Superior temporal gyrus (tissue), 1 donor: Measurements from ENCODE around the gene DMPK.
"Not testable (repeated sequence)": the region's sequence is repeated elsewhere in the genome, so short reads cannot be mapped to it uniquely, and the experiment has no call there.

Experiments used
- DNase-seq: peaks from one replicate; pipeline ENCODE4 v3.0.0-alpha.2; 2016; ENCODE audit errors: extremely low spot score

DMPK gene

DNA sequence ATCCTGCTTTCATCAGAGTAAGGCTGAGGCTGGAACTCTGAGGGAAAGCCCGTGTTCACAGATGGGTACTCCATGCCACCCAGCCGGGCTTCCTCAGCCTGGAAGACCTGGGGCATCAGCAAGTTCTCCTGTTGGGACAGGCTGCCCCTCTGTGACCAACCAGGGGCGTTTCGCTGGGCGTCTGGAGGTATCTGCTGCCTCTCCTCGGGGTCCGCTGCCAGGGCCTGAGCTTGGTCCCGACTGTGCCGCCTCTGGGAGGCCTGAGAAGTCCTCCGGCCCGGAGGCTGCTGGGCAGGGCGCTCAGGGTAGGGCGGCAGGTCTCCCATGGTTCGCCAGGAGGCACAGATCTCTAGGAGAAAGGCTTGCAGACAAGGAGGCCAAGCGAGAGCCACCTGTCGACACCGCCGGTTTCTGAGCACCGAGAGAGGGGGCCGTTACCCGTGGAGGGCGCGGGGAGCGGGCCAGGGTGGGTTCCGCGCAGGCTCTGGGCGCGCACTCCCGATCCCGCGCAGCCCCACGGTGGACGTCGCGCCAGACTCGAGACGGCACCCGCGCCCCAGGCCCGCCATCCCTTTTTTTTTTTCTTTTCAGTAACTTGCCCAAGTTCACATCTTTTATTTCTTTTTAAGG is 32.7 kb upstream of the DMPK start, which contains the start of gene RSPH6A:
Gene RSPH6A (minus strand): TSS at position 458 of the 630 bp plus-strand sequence. CDS start 132 bp downstream, at position 326.
- DNase-seq: no peak

DNA sequence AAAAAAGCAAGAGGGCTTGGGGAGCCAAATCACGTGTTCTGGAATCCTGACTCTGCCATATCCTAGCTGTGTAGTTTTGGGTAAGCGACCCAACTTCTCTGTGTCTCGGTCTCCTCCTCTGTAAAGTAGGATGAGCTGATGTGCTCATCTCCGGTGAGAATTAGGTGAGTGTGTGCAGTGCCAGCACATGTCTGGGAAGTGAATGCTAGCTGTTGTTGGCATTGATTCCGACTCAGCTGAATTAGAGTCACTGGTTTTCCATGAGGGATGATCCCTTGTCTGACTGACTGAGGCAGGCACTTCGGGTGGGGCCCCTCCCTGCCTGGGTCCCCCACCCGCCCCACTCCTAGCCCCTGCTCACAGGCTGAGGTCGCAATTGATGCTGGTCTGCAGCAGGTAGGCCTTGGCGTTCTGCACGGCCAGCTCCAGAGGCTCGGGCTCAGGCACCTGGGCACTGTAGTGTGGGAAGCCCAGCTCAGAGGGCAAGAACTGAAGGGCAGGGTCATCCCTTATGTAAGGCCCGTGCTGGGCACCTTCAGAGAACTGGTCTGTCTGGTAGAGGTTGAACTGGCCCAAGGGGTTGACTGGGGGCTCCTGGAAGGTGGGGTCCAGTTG is 32.0 kb upstream of the DMPK start:
- DNase-seq: no peak

DNA sequence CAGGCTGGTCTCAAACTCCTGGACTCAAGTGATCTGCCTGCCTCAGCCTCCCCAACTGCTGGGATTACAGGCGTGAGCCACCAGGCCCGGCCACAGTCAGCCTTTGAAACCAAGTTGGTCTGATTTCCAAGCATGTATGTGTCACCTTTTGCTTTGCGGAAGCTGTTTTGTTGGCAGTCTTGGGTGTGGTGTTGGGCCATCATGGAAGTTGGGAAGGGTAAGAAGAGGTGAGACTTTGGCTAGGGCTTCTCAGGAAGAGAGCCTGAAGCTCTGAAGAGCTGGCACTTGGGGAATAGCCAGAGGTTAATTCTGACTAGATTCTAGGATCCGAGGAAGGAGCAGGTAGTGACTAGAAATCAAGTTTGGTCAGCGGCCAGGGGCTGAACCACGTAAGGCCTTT is 30.0 kb upstream of the DMPK start:
- DNase-seq: no peak

DNA sequence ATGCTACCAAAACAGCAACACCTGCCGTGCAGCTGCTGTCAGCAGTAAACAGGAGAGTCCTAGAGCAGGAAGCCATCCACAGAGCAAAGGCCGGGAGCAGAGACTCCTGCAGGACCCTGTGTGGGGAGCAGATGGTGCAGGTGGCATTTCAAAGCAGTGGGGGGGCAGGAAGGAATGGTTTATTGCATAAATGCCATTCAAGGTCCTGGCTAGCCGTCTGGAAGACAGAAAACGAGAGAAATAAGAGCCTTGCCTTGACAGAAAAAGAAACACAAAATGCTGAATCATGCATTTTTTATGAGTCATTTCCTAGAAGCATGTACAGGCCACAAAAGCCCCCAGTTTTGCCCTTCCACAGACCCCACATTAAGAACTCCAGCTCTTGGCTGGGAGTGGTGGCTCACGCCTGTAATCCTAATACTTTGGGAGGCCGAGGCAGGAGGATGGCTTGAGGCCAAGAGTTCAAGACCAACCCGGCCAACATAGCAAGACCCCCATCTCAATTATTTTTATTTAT is 27.4 kb upstream of the DMPK start:
- no peak for DNase-seq

DNA sequence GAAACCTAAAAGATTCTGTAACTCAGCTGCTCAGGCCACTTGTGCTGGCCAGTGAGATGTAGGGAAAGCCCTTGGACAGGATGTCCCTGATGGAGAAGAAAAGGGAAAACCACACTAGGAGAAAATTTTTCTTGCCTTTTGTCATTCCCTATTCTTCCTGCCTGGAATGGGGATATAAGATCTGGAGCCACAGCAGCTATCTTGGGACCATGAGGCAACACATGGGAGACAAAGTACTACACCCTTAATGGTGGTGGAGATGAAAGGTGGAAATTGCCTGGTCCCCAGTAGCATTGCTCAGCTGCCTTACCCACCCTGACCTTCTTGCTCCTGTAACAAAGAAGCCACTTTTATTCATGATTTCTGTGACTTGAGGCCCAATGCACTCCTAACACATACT is 23.4 kb upstream of the DMPK start:
- DNase-seq: no peak

DNA sequence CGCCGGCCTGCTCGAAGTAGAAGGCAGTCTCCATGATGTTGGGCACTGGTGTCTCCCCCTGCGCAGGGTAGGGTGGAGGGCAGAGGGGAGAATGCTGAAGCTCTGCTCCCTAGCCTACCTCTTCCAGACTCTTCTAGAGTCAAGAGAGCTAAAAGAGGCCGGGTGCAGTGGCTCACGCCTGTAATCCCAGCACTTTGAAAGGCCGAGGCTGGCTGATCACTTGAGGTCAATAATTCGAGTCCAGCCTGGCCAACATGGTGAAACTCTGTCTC is 22.6 kb upstream of the DMPK start:
- no peak for DNase-seq

DNA sequence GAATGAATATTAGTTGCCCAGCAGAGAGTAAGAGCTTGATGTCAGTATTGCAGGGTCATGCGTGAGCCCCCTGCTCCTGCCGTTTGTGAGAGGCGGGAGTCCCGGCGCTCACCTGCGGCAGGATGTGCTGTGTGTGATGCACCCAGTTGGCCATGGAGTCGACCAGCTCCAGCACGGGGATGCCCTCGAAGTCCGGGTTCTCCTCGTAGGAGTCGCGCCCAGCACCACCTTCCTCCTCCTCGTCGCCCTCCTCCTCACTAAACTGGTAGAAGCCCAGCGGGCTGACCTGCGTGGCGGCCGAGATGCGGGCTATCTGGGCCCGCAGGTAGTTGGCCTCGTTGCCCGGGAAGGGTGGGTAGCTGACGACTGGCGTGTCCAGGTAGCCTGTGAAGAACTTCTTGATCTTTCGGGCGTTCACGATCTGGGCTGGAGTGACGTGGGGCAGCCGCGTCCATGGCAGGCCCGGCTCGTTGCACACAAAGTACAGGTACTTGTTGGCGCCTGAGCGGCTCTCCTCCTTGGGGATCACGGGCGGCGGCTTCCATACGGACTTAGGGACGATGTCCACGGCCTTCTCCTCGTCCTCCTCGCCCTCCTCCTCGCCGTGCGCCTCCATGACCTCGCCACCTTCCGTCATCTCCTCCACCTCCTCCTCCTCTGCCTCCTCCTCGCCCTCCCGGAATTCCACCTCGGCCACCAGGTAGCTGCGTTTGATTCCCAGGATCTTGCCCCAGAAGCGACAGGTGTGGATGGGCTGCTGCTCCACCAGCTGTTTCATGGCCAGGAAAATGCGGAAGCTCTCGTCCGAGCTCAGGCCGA is 22.1 kb upstream of the DMPK start:
- no peak for DNase-seq

DNA sequence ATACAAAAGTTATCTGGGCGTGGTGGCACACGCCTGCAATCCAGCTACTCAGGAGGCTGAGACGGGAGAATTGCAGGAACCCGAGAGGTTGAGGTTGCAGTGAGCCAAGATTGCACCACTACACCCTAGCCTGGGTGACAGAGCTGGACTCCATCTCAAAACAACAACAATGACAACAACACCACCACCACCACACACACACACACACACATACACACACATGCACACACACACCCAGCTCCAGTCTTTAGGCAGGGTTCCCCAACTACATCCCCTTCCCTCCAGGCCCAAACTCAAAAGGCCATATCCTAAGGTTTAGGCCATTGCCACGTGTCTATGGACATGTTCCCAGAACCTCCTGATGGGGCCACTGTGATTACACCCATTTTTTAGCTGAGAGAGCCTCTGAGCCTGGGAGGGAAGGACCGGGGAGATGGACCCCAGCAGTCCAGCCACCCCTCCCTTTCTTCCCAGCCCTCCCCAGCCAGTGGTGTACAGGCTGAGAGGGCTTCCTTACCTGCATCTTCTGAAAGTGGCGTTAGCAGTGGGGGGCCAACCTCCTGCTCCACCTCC is 19.4 kb upstream of the DMPK start:
- DNase-seq: no peak

DNA sequence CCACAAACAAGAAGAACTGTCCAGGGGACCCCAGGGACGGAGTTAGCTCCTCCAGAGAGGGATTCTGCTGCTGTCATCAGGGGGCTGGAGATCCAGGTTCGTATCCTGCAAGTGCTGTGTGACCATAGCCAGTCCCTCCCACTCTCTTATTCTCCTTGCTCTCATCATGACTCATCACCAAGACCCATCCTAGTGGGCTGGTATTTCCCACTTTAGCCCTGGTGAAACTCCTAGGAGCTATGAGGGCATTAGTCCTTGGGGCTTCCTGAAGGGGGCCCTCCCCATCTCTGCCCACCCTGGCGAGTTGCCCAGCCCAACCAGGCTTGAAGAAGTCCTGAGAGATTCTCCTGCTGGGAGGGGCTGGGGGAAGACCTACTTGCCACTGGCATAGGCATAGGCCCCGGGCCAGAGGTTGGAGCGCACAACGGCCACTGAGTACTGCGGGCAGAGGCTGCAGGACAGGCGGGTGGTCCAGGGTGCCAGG is 17.8 kb upstream of the DMPK start:
- DNase-seq: no peak

DNA sequence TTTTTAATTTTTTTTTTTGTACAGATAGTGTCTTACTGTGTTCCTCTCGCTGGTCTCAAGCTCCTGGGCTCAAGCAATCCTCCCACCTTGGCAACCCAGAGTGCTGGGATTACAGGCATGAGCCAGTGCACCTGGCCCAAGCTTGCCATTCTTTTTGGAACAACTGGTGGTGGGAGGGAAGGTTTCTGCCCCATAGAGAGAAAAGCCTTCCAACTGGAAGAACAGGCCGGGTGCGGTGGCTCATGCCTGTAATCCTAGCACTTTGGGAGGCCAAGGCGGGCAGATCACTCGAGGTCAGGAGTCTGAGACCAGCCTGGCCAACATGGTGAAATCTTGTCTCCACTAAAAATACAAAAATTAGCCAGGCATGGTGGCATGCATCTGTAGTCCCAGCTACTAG is 17.3 kb upstream of the DMPK start:
- not testable (repeated sequence) for DNase-seq

DNA sequence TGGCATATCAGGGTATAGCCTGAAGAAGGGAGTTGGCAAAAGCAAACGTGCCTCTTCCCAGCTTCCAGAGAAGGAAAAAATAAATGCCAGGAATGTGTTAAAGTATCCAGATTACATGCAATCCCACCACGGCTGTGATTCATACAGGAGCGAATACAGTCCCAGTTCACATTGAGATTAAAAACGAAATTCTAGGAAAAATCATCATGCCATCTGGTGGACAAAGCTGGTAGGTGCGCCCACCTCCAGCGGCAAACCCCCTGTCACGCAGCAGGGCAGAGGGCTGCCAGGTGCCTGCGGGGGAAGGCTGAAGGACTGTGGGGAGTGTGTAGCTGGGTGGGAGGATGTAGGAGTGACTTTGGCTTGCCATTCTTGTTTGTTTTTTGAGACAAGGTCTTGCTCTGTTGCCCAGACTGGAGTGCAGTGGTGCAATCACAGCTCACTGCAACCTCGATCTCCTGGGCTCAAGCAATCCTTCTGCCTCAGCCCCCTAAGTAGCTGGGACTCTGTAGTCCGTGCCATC is 16.8 kb upstream of the DMPK start:
- peak; percentile 84 for DNase-seq

DNA sequence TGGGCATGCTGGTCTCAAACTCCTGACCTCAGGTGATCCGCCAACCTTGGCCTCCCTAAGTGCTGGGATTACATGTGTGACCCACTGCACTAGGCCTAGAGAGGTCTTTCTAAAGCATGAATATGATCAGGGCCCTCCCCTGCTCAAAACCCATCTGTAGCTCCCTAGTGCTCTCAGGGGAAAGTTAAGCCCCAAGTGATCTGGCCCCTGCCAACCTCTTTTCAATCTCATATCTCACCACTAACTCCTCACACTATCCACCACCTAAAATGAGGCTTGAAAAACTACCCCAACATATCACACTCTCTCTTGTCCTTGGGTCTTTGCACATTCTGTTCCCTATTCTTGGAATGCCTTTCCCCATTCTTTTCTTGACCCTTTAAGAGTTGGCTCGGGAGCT is 12.3 kb upstream of the DMPK start:
- DNase-seq: no peak

DNA sequence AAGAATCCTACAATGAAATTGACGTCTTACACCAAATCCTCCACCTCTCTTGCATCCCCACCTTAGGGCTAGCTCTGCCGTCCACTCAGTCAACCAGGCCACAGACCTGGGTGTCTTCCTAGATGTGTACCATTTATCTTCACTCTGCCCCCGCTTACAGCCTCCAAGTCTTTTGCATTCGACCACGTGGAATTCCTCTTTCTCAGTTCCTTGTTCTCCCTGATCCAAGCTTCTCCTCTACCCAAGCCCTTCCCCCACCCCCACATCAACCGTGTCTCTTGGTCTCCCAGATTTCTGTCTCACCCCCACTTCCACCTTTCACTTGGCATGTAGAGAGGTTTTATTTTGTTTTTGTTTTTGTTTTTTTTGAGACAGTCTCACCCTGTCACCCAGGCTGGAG is 11.6 kb upstream of the DMPK start:
- no peak for DNase-seq

DNA sequence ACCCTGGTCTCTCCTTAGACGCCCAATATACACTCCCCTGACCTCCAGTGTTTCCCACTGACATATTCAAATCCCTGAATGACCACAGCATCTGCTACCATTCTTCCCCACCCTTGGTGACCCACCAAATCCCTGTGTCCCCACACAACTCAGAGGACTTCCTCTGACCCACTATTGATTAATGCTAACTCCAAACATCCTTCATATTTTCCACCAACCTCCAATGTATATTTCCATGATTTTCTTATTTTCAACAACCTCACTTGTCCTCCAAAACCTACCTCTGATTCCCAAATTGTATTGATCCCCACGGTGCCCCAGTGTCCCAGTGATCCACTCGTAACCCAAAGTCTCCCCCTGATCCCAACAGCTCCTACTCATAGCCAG is 10.9 kb upstream of the DMPK start:
- DNase-seq: no peak

DNA sequence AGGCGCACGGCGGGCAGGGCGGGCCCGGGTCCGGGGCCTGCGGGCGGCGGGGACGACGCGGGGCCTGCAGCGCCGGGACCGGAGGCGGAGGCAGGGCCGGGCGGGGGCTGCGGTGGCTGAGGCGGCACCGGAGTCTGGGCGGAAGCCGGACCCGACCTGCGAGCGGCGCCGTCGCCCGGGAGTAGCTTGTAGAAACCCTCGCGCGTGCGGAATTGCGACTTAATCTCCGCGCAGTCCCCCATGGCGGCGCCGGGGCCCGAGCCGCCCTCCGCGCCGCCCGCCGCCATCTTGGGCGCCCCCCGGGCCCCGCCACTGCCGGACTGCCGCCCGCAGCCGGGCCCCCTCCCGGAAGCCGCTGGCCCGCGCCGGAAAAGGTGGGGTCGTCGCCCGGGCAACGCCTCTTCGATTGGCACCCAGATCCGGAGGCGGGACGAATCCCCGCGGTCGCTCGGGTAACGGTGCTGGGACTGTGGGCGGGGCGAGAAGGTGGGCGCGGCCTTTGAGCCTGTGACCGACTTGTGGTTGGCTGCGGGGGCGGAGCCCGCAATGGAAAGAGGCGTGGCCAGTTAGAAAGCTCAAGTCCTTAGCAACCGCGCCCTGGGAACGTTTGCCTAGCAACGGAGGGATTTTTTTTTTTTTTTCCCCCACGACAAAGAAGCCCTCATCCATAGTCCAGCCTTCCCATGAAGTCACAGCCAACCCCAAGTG is 10.3 kb upstream of the DMPK start, which contains the start of gene DMWD:
Gene DMWD (minus strand): TSS at position 376 of the 708 bp plus-strand sequence. CDS start 89 bp downstream, at position 287.
- DNase-seq: peak; percentile 99

DNA sequence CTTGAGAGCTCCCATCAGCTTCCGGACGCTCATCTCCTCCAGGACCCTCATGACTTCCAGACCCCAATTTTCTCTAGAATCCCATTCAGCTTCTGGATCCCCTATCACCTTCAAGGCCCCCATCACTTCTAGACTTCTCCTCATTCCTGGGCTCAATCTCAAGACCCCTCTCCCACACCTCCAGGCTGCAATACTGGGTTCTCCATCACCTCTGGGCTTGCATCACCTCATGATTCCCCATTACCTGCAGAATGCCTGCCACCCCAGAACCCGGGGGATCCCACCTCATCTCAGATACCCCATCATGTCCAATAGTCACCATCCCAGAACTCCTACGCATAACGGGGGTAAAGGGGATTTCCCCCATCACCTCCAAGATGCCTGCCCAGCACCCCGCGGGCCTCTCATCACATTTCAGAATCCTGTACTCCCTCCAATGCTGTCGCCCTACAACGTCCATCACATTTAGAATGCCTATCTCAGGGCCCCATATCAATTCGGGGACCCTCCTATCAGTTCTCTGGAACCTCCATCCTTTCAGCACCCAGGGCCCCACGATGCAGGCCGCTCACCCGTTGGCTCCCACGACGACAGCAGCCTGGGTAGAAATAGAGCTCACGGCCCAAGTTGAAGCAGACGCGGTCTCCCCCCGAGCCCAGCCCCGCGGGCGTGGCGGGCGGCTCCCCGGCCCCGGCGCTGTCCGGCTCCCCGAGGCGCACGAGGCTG is 9.6 kb upstream of the DMPK start:
- DNase-seq: no peak

DNA sequence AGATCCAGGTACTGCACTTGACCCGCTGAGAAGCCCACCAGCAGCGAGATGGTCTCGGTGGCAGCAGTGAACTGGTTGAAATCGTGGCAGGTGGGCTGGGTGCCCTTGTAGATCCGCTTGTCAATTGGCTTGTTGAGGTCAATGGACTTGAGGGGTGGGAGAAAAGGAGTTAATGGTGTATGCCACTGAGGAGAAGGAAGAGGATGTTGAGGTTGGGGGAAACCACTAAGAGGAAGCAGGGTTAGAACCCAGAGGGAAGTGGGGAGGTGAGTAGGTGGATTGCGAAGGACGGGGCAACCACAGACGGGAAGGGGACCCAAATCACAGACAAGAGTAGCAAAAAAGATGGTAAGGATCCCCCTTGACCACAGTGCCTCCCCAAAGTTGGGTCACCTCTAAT is 8.7 kb upstream of the DMPK start:
- DNase-seq: no peak

DNA sequence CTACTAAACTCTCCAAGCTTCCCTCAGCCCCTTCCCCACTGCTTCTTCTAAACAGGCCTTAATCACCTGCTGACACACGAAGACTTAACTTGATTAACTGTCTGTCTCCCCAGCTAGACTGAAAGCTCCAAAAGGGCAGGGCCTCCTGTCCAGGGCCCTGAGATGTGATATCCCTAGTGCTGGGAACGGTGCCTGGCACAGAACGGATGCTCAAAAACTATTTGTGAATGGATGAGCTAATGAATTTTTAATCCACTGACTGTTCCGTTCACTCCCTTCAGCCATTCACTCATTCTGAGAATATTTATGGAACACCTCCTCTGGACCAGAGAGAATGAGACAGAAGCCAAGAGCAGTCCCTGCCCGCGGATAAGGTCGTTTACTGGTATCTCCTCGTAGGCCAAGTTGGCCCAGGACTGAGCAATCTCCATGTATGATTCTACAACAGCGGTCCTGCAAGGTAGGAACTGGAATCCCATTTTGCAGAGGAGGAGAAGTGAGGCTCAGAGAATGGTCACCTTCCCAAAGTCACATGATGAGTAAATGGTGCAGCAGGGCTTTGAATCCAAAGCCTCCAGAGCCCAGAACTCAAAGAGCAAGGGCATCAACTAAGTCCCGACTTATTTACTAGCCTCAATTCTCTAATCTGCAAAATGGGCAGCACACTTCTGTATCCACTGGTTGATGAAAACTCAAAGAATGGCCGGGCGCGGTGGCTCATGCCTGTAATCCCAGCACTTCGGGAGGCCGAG is 6.9 kb upstream of the DMPK start:
- DNase-seq: no peak

DNA sequence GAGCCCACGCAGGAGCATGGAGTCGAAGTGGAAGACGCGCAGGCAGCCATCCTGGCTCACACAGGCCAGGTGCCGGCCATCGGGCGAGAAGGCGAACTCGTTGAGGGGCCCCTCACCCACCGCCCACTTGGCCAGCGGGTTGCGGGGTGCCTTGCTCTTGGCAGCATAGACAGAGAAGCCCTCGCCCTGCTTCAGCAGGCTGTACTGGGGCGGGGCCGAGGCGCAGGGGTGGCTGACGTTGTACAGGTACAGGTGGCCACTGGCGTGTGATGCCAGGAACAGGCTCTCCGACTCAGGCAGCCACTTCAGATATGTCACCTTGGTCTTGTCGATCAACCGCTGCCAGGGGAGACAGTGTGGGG is 4.2 kb upstream of the DMPK start:
- DNase-seq: no peak
